Endodermal cell (in vitro differentiated cells): ENCODE results near the gene ELFN1. TPM values are rescaled to one million over a fixed set of nuclear protein-coding genes. Genes with fewer than 3 reads are reported as not detected.
A peak's percentile ranks its signal among the peaks of the same experiment; 100 is the strongest.

Experiments
- DNase-seq: peaks from one replicate; pipeline ENCODE4 v3.0.0-alpha.2; 2017
- H3K27ac ChIP-seq: 2 replicates; pipeline ENCODE4 v1.5.1; 2013; ENCODE audit warnings: mild to moderate bottlenecking, low read depth, low read length, moderate library complexity
- H3K27me3 ChIP-seq: 2 replicates; pipeline ENCODE4 v1.6.1; 2013; ENCODE audit warnings: mild to moderate bottlenecking, low read length, moderate library complexity; ENCODE audit not compliant: insufficient read depth, control insufficient read depth, poor library complexity, severe bottlenecking
- H3K36me3 ChIP-seq: 2 replicates; pipeline ENCODE4 v1.7.0; 2013; ENCODE audit warnings: mild to moderate bottlenecking, low read length, moderate library complexity; ENCODE audit not compliant: control insufficient read depth, insufficient read depth
- H3K4me1 ChIP-seq: one replicate; pipeline ENCODE4 v1.7.0; 2013; ENCODE audit warnings: low read length; ENCODE audit not compliant: control insufficient read depth, insufficient read depth
- H3K4me3 ChIP-seq: 2 replicates; pipeline ENCODE4 v1.5.1; 2013; ENCODE audit warnings: mild to moderate bottlenecking, low read length, moderate library complexity
- H3K9ac ChIP-seq: 2 replicates; pipeline ENCODE4 v1.6.1; 2013; ENCODE audit warnings: mild to moderate bottlenecking, low read length, moderate library complexity; ENCODE audit not compliant: poor library complexity, severe bottlenecking; ENCODE audit errors: extremely low read depth
- H3K9me3 ChIP-seq: 2 replicates; pipeline ENCODE4 v1.6.1; 2013; ENCODE audit warnings: mild to moderate bottlenecking, low read length, moderate library complexity; ENCODE audit not compliant: control insufficient read depth
- H3K27ac Mint-ChIP-seq: 2 replicates; pipeline ENCODE4 v1.8.0; 2020; ENCODE audit warnings: mixed read lengths
- H3K27me3 Mint-ChIP-seq: 2 replicates; pipeline ENCODE4 v1.8.0; 2021; ENCODE audit warnings: mild to moderate bottlenecking, mixed read lengths; ENCODE audit not compliant: insufficient read depth
- H3K36me3 Mint-ChIP-seq: 2 replicates; pipeline ENCODE4 v1.8.0; 2020; ENCODE audit warnings: low read depth, mixed read lengths
- H3K4me1 Mint-ChIP-seq: 2 replicates; pipeline ENCODE4 v1.8.0; 2020; ENCODE audit warnings: mixed read lengths
- H3K4me3 Mint-ChIP-seq: 2 replicates; pipeline ENCODE4 v1.8.0; 2020; ENCODE audit warnings: mild to moderate bottlenecking, moderate library complexity, mixed read lengths
- H3K9me3 Mint-ChIP-seq: 2 replicates; pipeline ENCODE4 v1.8.0; 2020; ENCODE audit warnings: mild to moderate bottlenecking, mixed read lengths
- WGBS, 2 experiments: methylation state at CpG; one replicate each; pipeline versions ENCODE4 v1.1.5 to v1.1.7; 2013; ENCODE audit warnings: missing lambda C conversion rate in 2 of 2, mixed read lengths in 1 of 2; ENCODE audit not compliant: insufficient coverage in 1 of 2, insufficient read length in 1 of 2; 5-methylcytosine and 5-hydroxymethylcytosine counted together
- total RNA-seq, 2 donors: library from RNA; stranded (reverse); fragmentation: NEBNext Ultra II Directional in 1 of 2; extraction: Animal tissue kit (Norgen Biotek cat#: 25700) in 1 of 2; gene quantifications; 2 replicates in 1 of 2; 3 replicates in 1 of 2; pipeline ENCODE4 v1.2.1, GENCODE V29; 2021
- TF ChIP-seq, protein P1 (sequence below): fragments of 200-600 bp; sonication (generic); conservative IDR thresholded peaks from 2 replicates; pipeline ENCODE4 v1.5.0; 2021; ENCODE audit warnings: antibody characterized with exemption, mild to moderate bottlenecking

ELFN1 gene
- total RNA-seq, 2 donors from 2014 or later = 2.1 to 5.0 TPM

GRCh38 chr7:1769286-1770200, 99.5 kb downstream of the ELFN1 start:
- no peaks in the 10 kb centered on the region for H3K36me3 ChIP-seq
- TF ChIP-seq, protein P1, sequence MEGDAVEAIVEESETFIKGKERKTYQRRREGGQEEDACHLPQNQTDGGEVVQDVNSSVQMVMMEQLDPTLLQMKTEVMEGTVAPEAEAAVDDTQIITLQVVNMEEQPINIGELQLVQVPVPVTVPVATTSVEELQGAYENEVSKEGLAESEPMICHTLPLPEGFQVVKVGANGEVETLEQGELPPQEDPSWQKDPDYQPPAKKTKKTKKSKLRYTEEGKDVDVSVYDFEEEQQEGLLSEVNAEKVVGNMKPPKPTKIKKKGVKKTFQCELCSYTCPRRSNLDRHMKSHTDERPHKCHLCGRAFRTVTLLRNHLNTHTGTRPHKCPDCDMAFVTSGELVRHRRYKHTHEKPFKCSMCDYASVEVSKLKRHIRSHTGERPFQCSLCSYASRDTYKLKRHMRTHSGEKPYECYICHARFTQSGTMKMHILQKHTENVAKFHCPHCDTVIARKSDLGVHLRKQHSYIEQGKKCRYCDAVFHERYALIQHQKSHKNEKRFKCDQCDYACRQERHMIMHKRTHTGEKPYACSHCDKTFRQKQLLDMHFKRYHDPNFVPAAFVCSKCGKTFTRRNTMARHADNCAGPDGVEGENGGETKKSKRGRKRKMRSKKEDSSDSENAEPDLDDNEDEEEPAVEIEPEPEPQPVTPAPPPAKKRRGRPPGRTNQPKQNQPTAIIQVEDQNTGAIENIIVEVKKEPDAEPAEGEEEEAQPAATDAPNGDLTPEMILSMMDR = no peak
- H3K4me3 ChIP-seq = no peak overlapping the region
- no peak overlapping the region for H3K9ac ChIP-seq
- no peaks in the 10 kb centered on the region for H3K4me1 ChIP-seq
- H3K27ac ChIP-seq = no peak overlapping the region
- H3K9me3 ChIP-seq = peaks cover 14% of the 10 kb centered on the region
- no peak for DNase-seq
- H3K4me3 Mint-ChIP-seq = no peak overlapping the region
- peaks cover 57% of the 10 kb centered on the region for H3K9me3 Mint-ChIP-seq
- WGBS, 2 experiments = 91 to 93% methylated on average over 38 to 54 of the region's 54 CpGs
- H3K4me1 Mint-ChIP-seq = no peaks in the 10 kb centered on the region
- H3K27ac Mint-ChIP-seq = no peak overlapping the region
- no peaks in the 10 kb centered on the region for H3K36me3 Mint-ChIP-seq
- H3K27me3 ChIP-seq = no peaks in the 10 kb centered on the region
- H3K27me3 Mint-ChIP-seq = no peaks in the 10 kb centered on the region

GRCh38 chr7:1770331-1770730, 100.3 kb downstream of the ELFN1 start:
- TF ChIP-seq, protein P1 = no peak
- WGBS, 2 experiments = 91 to 93% methylated on average over 3 to 6 of the region's 6 CpGs
- Histone ChIP-seq H3K27ac (no peak overlapping the region), H3K4me3 (no peak overlapping the region), H3K4me1 (no peaks in the 10 kb centered on the region), H3K9me3 (peaks cover 22% of the 10 kb centered on the region), H3K9ac (no peak overlapping the region), H3K36me3 (no peaks in the 10 kb centered on the region), H3K27me3 (no peaks in the 10 kb centered on the region)
- H3K4me1 Mint-ChIP-seq = no peaks in the 10 kb centered on the region
- no peaks in the 10 kb centered on the region for H3K27me3 Mint-ChIP-seq
- no peak overlapping the region for H3K4me3 Mint-ChIP-seq
- H3K27ac Mint-ChIP-seq = no peak overlapping the region
- H3K36me3 Mint-ChIP-seq = no peaks in the 10 kb centered on the region
- H3K9me3 Mint-ChIP-seq = peaks cover 55% of the 10 kb centered on the region
- no peak for DNase-seq

- Mint-ChIP-seq H3K4me3 (no peak overlapping the region), H3K4me1 (no peaks in the 10 kb centered on the region), H3K9me3 (peaks cover 43% of the 10 kb centered on the region), H3K27me3 (peaks cover 7% of the 10 kb centered on the region), H3K36me3 (peaks cover 3% of the 10 kb centered on the region), H3K27ac (no peak overlapping the region)
- Histone ChIP-seq H3K4me3 (peak overlapping the region; percentile 44), H3K27ac (no peak overlapping the region), H3K9me3 (peaks cover 41% of the 10 kb centered on the region), H3K27me3 (no peaks in the 10 kb centered on the region), H3K9ac (no peak overlapping the region), H3K4me1 (no peaks in the 10 kb centered on the region), H3K36me3 (no peaks in the 10 kb centered on the region)
- WGBS, 2 experiments = 85 to 91% methylated on average over 2 to 4 of the region's 4 CpGs
- TF ChIP-seq, protein P1 = no peak
- no peak for DNase-seq
Observed at GRCh38 chr7:1775389-1775788, 105.3 kb downstream of the ELFN1 start.
